ENCODE data around the gene LRRC8E.

GRCh38 chr19:7861619-7862412 lies 26.5 kb upstream of the LRRC8E start:
- TF ChIP-seq EZH2 (IDR thresholded peaks at IDR 0.05) (no peak), POLR2AphosphoS5 (IDR thresholded peaks at IDR 0.05; ENCODE audit: low read depth, low read length) (no peak), ATF3 (IDR thresholded peaks at IDR 0.05) (no peak), JUND (IDR thresholded peaks at IDR 0.05) (no peak), POLR2A (IDR thresholded peaks at IDR 0.05; ENCODE audit: borderline replicate concordance, extremely low read depth, insufficient read depth, insufficient read length) (no peak), ELF1 (IDR thresholded peaks at IDR 0.05; ENCODE audit: borderline replicate concordance, low read depth) (no peak), RAD21 (IDR thresholded peaks at IDR 0.05; ENCODE audit: low read depth) (no peak), CEBPB (IDR thresholded peaks at IDR 0.05; ENCODE audit: low read depth) (no peak), FOSL1 (IDR thresholded peaks at IDR 0.05; ENCODE audit: low read depth) (no peak), SIN3A (IDR thresholded peaks at IDR 0.05; ENCODE audit: low read depth) (no peak), SRF (IDR thresholded peaks at IDR 0.05; ENCODE audit: low read depth) (no peak), SP1 (IDR thresholded peaks at IDR 0.05; ENCODE audit: low read depth) (no peak)
- TF ChIP-seq, protein P1, sequence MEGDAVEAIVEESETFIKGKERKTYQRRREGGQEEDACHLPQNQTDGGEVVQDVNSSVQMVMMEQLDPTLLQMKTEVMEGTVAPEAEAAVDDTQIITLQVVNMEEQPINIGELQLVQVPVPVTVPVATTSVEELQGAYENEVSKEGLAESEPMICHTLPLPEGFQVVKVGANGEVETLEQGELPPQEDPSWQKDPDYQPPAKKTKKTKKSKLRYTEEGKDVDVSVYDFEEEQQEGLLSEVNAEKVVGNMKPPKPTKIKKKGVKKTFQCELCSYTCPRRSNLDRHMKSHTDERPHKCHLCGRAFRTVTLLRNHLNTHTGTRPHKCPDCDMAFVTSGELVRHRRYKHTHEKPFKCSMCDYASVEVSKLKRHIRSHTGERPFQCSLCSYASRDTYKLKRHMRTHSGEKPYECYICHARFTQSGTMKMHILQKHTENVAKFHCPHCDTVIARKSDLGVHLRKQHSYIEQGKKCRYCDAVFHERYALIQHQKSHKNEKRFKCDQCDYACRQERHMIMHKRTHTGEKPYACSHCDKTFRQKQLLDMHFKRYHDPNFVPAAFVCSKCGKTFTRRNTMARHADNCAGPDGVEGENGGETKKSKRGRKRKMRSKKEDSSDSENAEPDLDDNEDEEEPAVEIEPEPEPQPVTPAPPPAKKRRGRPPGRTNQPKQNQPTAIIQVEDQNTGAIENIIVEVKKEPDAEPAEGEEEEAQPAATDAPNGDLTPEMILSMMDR (IDR thresholded peaks at IDR 0.05 in 2 of 3, conservative IDR thresholded peaks at IDR 0.05 in 1 of 3; ENCODE audit: borderline replicate concordance in 1 of 3, insufficient read depth in 1 of 3, low read depth in 2 of 3, low read length in 2 of 3) = 0 out of 6 replicates have a peak, but pooled peaks of 1 of the 3 experiments have one; percentile 21
- TF ChIP-seq, protein P2, sequence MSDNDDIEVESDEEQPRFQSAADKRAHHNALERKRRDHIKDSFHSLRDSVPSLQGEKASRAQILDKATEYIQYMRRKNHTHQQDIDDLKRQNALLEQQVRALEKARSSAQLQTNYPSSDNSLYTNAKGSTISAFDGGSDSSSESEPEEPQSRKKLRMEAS (IDR thresholded peaks at IDR 0.05) = no peak

Measured in HCT116 (cell line).